ENCODE measurements around the gene CACNB2.

CACNB2 gene

DNA sequence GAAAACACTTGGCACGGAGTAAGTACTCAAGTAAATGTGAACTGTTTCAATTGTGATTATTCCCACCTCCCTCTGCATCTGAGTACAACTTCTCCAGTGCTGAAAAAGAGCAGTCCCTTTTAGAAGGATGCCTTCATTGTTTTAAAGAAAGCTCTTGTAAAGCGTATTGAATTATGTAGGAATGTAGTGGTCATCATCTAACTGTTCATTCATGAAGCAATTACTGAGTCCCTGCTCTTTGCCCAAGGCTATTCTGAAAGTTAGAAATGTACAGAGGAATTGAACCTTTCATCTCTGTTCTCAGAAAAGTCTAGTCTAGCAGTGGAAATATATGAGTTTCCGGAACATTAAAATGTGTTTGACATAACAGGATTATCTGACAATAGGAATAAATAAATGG is 127.8 kb downstream of the CACNB2 start:
- DNase-seq (ENCODE audit: low read depth, low spot score): no peak
- H3K27ac ChIP-seq: no peak overlapping the region

DNA sequence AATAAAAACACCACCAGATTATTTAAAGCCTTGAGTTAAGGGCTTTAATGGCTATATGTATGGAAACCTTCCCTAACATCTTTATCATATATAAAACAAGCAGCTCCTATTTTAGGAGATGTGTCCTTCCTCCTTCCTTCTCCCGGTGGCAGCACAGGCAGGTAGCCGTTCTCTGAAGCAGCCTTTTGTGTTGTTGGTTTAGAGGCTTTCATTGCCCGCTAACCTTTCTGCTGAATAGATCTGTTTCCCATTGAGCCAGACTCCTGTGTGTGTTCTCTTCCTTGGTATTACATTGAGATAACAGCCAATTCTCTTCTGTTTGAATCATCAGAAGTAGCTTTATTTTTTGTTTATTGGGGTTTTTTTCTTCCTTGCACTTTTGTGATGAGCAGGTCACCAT is 131.3 kb downstream of the CACNB2 start:
- no peak overlapping the region for H3K27ac ChIP-seq
- DNase-seq (ENCODE audit: low read depth, low spot score): no peak

DNA sequence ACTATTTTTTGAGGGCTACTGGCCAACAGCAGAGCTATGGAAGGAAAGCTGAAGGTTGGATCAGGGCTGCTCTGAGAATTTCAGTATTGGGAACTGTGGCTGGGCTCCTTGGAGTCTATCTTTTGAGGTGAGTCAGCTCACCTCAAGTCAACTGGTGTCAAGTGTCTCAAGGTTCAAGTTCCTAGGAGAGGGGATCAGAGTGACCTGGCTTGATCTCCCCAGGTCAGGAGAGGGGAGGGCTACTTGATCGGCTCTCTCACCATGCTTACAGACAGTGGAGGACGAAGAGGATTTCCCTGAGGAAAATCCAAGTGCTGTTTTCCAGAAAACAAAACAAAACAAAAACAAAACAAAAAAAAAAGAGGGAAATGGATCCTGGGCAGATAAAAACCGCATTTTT is 132.8 kb downstream of the CACNB2 start:
- no peak for DNase-seq (ENCODE audit: low read depth, low spot score)

GRCh38 chr10:18278181-18278580 is 138.0 kb downstream of the CACNB2 start:
- no peak for DNase-seq (ENCODE audit: low read depth, low spot score)
- H3K27ac ChIP-seq: no peak overlapping the region

More for the DNA sequence above, 132.8 kb downstream of the CACNB2 start:
- no peak overlapping the region for H3K27ac ChIP-seq

- DNase-seq (ENCODE audit: low read depth, low spot score): no peak
- H3K27ac ChIP-seq: no peak overlapping the region
Measured at GRCh38 chr10:18279173-18279572, 138.9 kb downstream of the CACNB2 start.

DNA sequence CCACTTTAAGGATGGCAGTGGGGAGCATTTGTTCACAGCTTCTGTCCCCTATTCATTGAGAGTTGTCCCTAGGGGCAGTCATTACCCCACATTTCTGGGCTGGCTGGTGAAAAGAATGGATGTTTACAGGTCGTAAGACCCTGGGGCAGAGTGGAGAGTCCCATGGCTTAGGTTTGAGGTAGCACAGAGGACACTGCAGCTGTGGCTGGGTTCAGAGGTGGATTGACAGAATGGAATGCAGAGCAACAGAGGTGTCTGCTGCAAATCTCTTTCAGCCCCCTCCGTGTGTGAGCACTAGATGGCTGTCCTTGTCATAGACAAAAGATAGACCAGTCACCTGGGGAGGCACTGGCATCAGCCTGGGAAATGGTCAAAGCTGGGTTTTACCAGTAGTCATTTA is 141.9 kb downstream of the CACNB2 start:
- no peak for DNase-seq (ENCODE audit: low read depth, low spot score)
- H3K27ac ChIP-seq: no peak overlapping the region

- DNase-seq (ENCODE audit: low read depth, low spot score): no peak
- H3K27ac ChIP-seq: no peak overlapping the region
Measured at GRCh38 chr10:18290651-18291313, 150.6 kb downstream of the CACNB2 start.

DNA sequence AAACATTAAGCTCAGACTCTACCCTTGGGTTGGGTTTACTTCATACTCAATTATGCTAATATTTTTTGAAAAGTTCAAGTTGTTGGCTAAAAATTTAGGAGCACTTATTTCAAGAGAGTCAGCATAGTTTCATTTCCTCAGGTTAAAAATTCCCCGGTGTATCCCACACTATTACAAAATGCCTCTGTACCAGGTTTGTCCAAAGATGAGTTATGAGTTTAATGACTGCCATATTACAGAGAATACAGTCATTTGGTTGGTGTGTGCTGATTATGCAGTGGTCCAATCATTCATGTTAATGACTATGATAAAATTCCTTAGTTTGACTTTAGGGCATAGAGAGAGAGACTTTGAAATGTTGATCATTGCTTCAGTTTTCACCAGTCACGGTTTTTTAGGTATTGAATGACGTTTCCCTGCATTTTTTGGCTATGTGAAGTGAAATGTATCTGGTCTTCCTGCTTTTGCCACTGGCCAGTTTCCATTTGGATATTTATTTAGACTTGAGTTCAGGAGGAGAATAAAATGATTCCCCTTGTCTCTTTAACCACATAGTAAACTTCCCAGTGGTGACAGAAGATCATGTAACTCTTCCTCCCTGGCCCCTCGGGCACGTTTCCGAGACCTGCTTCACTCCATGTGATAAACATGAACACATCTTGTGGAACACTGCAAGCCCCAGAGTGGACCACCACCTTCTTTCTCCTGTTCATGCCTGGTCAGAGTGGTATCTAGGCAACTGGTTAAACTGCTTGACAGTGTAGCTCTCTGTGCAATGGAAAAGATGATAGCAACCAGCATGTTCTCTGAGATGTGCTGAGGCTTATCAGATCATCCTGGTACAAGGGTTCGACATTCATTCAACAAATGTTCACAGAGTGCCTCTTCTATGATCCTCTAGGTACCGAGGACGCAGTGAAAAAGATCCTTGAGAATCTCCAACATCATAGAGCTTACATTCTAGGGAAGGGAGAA is 153.6 kb downstream of the CACNB2 start:
- DNase-seq (ENCODE audit: low read depth, low spot score): no peak
- no peak overlapping the region for H3K27ac ChIP-seq

DNA sequence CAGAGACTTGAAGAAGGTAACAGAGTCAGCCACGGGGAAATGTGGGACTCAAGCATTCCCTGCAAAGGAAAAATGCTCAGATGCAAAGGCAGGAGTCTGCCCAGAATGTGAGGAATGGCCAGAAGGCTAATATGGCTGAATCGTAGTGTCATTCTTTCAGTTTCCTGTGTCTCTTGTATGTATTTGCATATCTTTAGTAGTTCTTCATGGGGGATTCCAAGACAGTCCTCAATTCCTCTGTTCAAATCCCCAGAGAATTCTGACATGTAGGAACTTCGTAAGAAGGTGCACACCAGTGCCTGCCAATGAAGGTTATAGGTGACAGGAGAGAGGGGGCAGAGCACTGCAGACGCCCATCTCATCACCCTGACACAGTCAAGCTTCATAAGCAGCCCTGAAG is 154.4 kb downstream of the CACNB2 start:
- no peak overlapping the region for H3K27ac ChIP-seq
- DNase-seq (ENCODE audit: low read depth, low spot score): no peak

DNA sequence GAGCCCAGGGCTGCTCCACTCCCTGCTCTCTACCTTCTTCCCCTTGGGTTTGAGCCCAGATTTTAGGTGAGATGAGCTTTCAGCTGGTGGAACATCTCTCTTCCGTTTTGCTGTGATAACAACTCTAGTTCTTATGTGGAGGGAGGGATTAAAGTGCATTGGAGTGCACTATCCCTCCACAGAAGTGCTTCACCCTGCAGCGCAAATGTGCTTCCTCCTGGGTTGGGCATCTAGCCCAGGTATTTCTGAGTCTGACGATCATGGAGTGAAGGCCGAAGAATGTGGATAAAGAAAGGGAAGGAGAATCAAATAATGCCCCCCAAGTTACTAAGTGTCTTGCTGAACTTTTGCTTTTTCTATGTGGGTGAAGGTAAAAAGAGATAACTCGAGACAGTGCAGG is 157.4 kb downstream of the CACNB2 start:
- DNase-seq (ENCODE audit: low read depth, low spot score): no peak
- no peak overlapping the region for H3K27ac ChIP-seq

GRCh38 chr10:18298256-18298655 is 158.0 kb downstream of the CACNB2 start:
- DNase-seq (ENCODE audit: low read depth, low spot score): no peak
- no peak overlapping the region for H3K27ac ChIP-seq

GRCh38 chr10:18303851-18304801 is 163.9 kb downstream of the CACNB2 start:
- H3K27ac ChIP-seq: no peak overlapping the region
- DNase-seq (ENCODE audit: low read depth, low spot score): no peak

- no peak overlapping the region for H3K27ac ChIP-seq
- no peak for DNase-seq (ENCODE audit: low read depth, low spot score)
Measured at GRCh38 chr10:18306031-18306430, 165.8 kb downstream of the CACNB2 start.

DNA sequence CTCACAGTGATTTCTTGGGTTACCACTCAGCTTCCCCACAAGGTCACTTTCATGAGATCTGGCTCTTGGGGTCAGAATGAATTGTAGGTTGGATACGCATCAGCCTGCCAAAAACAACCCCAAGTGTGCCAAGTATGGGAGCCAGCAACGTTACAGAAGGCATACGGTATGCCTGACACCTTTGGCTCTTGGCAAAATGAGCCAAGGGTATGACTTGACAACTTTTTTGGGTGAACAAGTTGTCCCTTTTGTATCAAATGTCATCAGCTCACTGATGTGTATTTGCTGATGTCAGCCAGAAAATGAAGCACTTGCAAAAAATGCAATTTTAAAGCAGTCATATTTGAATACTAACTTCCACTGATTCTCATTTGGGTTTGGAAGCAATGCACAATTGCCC is 168.4 kb downstream of the CACNB2 start:
- no peak for DNase-seq (ENCODE audit: low read depth, low spot score)
- no peak overlapping the region for H3K27ac ChIP-seq

GRCh38 chr10:18310761-18311160 is 170.5 kb downstream of the CACNB2 start:
- no peak overlapping the region for H3K27ac ChIP-seq
- DNase-seq (ENCODE audit: low read depth, low spot score): no peak

DNA sequence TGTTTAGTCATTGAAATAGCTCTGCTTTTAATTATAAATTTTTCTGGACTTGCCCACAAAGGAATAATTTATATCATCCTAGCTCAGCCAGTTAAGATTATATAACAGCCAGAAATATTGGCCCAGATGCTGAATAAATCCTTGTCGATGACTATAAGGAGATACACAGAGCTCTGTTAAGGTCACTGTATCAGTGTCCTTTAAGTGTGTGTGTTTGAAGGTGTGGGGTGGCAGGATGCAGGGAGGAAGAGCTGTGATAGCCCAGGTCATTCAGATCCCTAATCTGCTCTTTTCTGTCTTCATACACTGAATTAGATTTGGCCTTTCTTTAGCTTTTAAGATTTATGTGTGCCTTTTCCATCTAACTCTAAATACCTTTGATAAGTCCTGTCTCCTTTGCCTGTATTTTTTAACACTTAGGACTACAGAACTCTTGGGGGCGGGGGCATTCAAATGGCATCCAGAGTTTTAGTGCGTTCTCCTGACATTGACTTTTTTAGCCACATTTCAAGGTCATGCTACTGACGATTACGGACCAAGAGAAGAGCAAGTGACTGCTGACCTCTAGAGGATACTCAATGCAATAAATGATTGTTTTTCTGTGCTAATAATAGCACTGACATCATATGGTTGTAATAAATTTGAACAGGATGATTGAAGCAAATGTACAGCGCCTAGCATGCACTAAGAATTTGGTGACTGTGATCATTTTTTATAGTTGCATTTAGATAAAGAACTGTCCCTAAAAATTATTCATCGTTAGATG is 172.3 kb downstream of the CACNB2 start:
- DNase-seq (ENCODE audit: low read depth, low spot score): no peak
- H3K27ac ChIP-seq: no peak overlapping the region

- DNase-seq (ENCODE audit: low read depth, low spot score): no peak
- no peak overlapping the region for H3K27ac ChIP-seq
Measured at GRCh38 chr10:18313140-18313530, 172.9 kb downstream of the CACNB2 start.

DNA sequence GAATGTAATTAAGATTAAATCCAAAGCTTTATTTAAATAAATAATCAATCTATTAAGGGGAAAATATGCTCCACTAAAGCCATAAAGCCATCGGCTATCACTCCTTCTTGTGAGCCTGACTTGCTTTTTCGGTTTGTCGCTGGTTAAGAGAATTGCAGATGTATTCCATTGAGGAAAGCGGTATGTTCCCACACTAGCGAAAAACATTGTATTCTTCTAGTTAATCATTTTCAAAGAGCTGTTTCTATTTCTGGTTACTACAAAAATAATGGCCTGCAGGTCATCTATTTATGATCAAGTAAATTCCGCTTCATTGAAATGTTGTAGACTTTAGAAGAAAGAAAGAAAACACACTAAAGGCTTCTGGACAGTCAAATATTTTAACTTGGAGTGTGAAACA is 173.4 kb downstream of the CACNB2 start:
- DNase-seq (ENCODE audit: low read depth, low spot score): no peak
- no peak overlapping the region for H3K27ac ChIP-seq

DNA sequence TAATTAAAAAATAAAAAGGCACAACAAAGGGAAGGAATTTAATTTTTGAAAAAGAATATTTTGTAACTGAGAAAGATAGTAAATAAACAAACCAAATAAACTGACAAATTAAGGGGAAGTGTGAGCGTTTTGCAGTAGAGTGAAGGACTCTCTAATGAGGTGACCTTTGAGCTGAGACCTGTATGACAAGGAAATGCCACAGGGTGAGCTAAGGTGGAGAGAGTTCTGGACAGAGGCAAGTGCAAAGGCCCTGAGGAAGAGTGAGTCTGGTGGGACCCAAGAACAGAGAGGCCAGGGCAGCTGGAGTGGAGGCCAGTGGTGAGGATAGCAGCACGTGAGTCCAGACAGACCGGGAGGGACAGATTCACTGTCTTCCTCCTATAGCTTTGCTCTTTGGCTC is 179.4 kb downstream of the CACNB2 start:
- no peak overlapping the region for H3K27ac ChIP-seq
- no peak for DNase-seq (ENCODE audit: low read depth, low spot score)

DNA sequence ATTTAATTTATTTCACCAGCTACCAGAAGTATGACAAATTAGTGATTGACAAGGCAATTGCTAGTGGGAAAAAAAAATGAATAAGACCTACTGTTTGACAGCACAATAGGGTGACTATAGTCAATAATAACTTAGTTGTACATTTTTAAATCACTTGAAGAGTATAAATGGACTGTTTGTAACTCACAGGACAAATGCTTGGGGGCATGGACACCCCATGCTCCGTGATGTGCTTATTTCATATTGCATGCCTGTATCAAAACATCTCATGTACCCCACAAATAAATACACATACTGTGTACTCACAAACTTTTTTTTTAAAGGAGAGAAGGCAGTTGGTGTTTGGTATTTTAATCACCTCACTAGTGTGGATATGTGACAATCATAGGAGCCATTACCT is 181.1 kb downstream of the CACNB2 start:
- DNase-seq (ENCODE audit: low read depth, low spot score): no peak
- no peak overlapping the region for H3K27ac ChIP-seq
